ENCODE data around the gene AKR1E2.

Gene AKR1E2

DNA sequence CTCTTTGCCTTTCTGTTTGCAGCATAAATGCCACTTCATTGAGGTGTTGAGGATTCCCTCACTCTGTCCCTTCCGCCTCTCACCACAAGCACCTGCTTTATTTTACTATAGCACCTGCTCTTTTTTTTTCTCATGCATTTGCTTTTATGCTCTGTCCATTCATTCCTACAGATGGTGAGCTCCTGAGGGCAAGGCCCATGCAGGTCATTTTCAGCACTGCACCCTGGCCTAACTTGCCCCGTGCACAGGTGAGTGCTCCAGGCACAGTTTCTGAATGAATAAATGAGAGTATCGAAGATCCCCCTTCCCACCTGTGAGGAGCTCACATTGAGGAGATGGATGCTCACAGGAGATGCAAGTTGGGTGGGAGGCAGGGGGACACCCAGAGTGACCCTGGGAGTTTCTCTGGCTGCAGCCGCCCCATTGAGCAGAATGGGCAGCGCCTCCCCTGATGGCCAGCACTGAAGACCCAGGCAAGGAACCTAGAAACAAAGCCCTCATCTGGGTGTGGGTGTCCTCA lies 1.2 kb upstream of the AKR1E2 start:
- Mint-ChIP-seq H3K27me3 (ENCODE audit: low read depth) (peaks cover 50% of the 10 kb centered on the region), H3K9me3 (peaks cover 3% of the 10 kb centered on the region), H3K36me3 (ENCODE audit: low read depth) (peaks cover 2% of the 10 kb centered on the region), H3K4me3 (peak overlapping the region; percentile 41), H3K27ac (no peak overlapping the region), H3K4me1 (ENCODE audit: low read depth) (peaks cover 12% of the 10 kb centered on the region)
- DNase-seq (ENCODE audit: low spot score) = no peak

GRCh38 chr10:4825456-4825867 lies 545 bp upstream of the AKR1E2 start:
- no peak overlapping the region for H3K27ac Mint-ChIP-seq

DNA sequence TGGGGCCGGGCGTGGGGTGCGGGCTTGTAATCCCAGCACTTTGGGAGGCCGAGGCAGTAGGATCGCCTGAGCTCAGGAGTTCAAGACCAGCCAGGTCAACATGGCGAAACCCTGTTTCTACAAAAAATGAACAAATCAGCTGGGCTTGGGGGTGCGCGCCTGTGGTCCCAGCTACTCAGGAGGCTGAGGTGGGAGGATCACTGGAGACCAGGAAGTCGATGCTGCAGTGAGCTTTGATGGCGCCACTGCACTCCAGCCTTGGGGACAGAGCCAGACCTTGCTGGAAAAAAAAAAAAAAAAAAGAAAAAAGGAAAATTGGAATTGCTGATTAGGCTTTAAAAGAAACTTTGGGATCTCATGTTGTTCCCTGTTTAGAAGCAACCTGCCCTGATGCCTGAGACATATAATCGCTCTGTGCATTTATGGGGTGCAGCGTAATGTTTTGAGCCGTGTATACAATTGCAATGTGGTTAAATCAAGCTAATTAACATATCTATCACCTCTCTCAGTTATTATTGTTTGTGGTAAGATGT lies 851 bp downstream of the AKR1E2 start:
- H3K27ac Mint-ChIP-seq = peak overlapping the region; percentile 82
- peaks cover 12% of the 10 kb centered on the region for H3K4me1 Mint-ChIP-seq (ENCODE audit: low read depth)
- peaks cover 9% of the 10 kb centered on the region for H3K36me3 Mint-ChIP-seq (ENCODE audit: low read depth)
- peaks cover 3% of the 10 kb centered on the region for H3K9me3 Mint-ChIP-seq
- DNase-seq (ENCODE audit: low spot score) = no peak
- peaks cover 40% of the 10 kb centered on the region for H3K27me3 Mint-ChIP-seq (ENCODE audit: low read depth)
- peak overlapping the region; percentile 85 for H3K4me3 Mint-ChIP-seq

More at GRCh38 chr10:4825456-4825867, 545 bp upstream of the AKR1E2 start:
- no peak for DNase-seq (ENCODE audit: low spot score)
- peaks cover 12% of the 10 kb centered on the region for H3K4me1 Mint-ChIP-seq (ENCODE audit: low read depth)
- peaks cover 3% of the 10 kb centered on the region for H3K36me3 Mint-ChIP-seq (ENCODE audit: low read depth)
- H3K4me3 Mint-ChIP-seq = peak overlapping the region; percentile 85
- peaks cover 50% of the 10 kb centered on the region for H3K27me3 Mint-ChIP-seq (ENCODE audit: low read depth)
- peaks cover 3% of the 10 kb centered on the region for H3K9me3 Mint-ChIP-seq

DNA sequence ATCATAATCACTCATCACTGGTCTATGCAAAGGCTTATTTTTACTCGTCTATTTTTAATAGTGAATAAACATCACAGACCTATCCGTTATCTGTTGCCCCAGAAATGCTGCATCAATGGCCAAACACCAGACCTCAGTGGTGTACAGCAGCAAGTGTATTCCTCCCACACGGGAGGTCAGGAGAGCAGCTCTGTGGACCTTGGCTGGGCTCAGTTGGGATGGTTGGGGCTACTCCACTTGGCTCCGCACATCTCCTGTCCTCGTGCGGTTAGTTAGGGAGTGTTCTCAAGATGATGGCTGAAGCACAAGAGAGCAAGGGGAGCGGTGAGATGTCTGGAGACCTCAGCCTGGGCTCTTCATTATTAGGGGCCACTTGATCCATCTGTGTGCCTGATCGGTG lies 2.0 kb downstream of the AKR1E2 start:
- Mint-ChIP-seq H3K4me3 (no peak overlapping the region), H3K4me1 (ENCODE audit: low read depth) (peaks cover 12% of the 10 kb centered on the region), H3K27ac (no peak overlapping the region), H3K27me3 (ENCODE audit: low read depth) (peaks cover 32% of the 10 kb centered on the region), H3K9me3 (peaks cover 3% of the 10 kb centered on the region), H3K36me3 (ENCODE audit: low read depth) (peaks cover 9% of the 10 kb centered on the region)
- no peak for DNase-seq (ENCODE audit: low spot score)

- no peak for DNase-seq (ENCODE audit: low spot score)
- peaks cover 17% of the 10 kb centered on the region for H3K27me3 Mint-ChIP-seq (ENCODE audit: low read depth)
- H3K4me3 Mint-ChIP-seq = no peak overlapping the region
- H3K9me3 Mint-ChIP-seq = peaks cover 3% of the 10 kb centered on the region
- peaks cover 18% of the 10 kb centered on the region for H3K4me1 Mint-ChIP-seq (ENCODE audit: low read depth)
- H3K27ac Mint-ChIP-seq = no peak overlapping the region
- H3K36me3 Mint-ChIP-seq (ENCODE audit: low read depth) = peaks cover 18% of the 10 kb centered on the region
These were observed 4.5 kb downstream of the AKR1E2 start for GRCh38 chr10:4830551-4830950.

GRCh38 chr10:4831091-4831490 lies 5.1 kb downstream of the AKR1E2 start:
- H3K9me3 Mint-ChIP-seq = no peaks in the 10 kb centered on the region

GRCh38 chr10:4833286-4833685 lies 7.3 kb downstream of the AKR1E2 start:
- no peak for DNase-seq (ENCODE audit: low spot score)
- Mint-ChIP-seq H3K9me3 (no peaks in the 10 kb centered on the region), H3K27ac (no peak overlapping the region), H3K4me1 (ENCODE audit: low read depth) (peaks cover 12% of the 10 kb centered on the region), H3K27me3 (ENCODE audit: low read depth) (peaks cover 6% of the 10 kb centered on the region), H3K36me3 (ENCODE audit: low read depth) (peaks cover 22% of the 10 kb centered on the region), H3K4me3 (no peak overlapping the region)

More at GRCh38 chr10:4831091-4831490, 5.1 kb downstream of the AKR1E2 start:
- H3K36me3 Mint-ChIP-seq (ENCODE audit: low read depth) = peaks cover 18% of the 10 kb centered on the region
- peaks cover 19% of the 10 kb centered on the region for H3K4me1 Mint-ChIP-seq (ENCODE audit: low read depth)
- H3K27me3 Mint-ChIP-seq (ENCODE audit: low read depth) = peaks cover 14% of the 10 kb centered on the region
- no peak overlapping the region for H3K4me3 Mint-ChIP-seq
- DNase-seq (ENCODE audit: low spot score) = no peak
- H3K27ac Mint-ChIP-seq = no peak overlapping the region

- H3K36me3 Mint-ChIP-seq (ENCODE audit: low read depth) = peaks cover 22% of the 10 kb centered on the region
- H3K4me3 Mint-ChIP-seq = no peak overlapping the region
- H3K4me1 Mint-ChIP-seq (ENCODE audit: low read depth) = peaks cover 11% of the 10 kb centered on the region
- DNase-seq (ENCODE audit: low spot score) = no peak
- H3K9me3 Mint-ChIP-seq = no peaks in the 10 kb centered on the region
- H3K27ac Mint-ChIP-seq = peak overlapping the region; percentile 81
- H3K27me3 Mint-ChIP-seq (ENCODE audit: low read depth) = no peaks in the 10 kb centered on the region
These were observed 8.9 kb downstream of the AKR1E2 start for GRCh38 chr10:4834898-4835405.

DNA sequence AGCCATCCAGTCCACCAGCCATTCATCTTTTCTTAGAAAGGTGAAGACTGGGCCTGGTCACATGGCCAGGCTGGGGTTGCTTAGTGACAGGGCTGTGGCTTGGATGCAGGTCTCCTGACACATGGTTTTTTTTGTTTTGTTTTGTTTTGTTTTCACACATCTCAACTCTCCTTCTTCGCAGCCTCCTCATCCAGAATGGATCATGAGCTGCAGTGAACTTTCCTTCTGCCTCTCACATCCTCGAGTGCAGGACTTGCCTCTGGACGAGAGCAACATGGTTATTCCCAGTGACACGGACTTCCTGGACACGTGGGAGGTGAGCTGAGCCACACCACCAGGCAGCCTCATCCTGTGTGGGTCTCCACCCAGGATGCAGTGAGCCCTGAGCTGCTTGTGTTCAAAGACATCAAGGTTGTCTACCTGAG lies 9.5 kb downstream of the AKR1E2 start:
- no peaks in the 10 kb centered on the region for H3K9me3 Mint-ChIP-seq
- H3K27ac Mint-ChIP-seq = peak overlapping the region; percentile 81
- no peaks in the 10 kb centered on the region for H3K27me3 Mint-ChIP-seq (ENCODE audit: low read depth)
- H3K4me3 Mint-ChIP-seq = peak overlapping the region; percentile 7
- peaks cover 11% of the 10 kb centered on the region for H3K4me1 Mint-ChIP-seq (ENCODE audit: low read depth)
- peaks cover 20% of the 10 kb centered on the region for H3K36me3 Mint-ChIP-seq (ENCODE audit: low read depth)
- DNase-seq (ENCODE audit: low spot score) = no peak

DNA sequence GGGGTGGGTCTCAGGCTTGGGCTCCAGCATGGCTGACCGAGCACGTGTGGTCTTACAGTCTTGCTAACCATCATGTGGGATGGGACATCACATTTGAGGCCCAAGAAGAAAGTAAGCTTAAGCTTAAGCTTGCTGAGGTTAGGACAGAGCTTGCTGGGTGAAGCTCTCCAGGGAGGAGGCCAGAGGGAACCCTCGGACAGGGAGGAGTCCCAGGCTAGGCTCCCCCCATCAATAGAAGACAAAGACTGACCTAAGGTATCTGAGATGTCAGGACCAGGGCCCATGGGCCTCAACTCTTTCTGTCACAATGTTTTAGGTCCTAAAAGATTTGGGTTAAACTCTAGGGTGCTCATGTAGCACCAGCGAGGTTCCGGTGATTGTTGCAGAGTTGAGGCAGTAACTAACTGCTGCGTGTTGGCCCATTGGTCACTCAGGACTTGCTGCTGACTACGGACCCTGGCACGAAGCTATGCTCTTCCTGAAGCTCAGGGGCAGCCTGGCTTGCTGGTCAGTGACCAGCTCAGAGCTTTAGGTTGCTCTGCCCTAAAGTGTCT lies 10.5 kb downstream of the AKR1E2 start:
- Mint-ChIP-seq H3K27ac (peak overlapping the region; percentile 39), H3K27me3 (ENCODE audit: low read depth) (no peaks in the 10 kb centered on the region), H3K4me1 (ENCODE audit: low read depth) (peaks cover 11% of the 10 kb centered on the region), H3K9me3 (no peaks in the 10 kb centered on the region), H3K4me3 (no peak overlapping the region), H3K36me3 (ENCODE audit: low read depth) (peaks cover 15% of the 10 kb centered on the region)
- DNase-seq (ENCODE audit: low spot score) = no peak

GRCh38 chr10:4837551-4837950 lies 11.5 kb downstream of the AKR1E2 start:
- no peak overlapping the region for H3K27ac Mint-ChIP-seq
- peaks cover 11% of the 10 kb centered on the region for H3K4me1 Mint-ChIP-seq (ENCODE audit: low read depth)
- H3K27me3 Mint-ChIP-seq (ENCODE audit: low read depth) = no peaks in the 10 kb centered on the region
- H3K9me3 Mint-ChIP-seq = no peaks in the 10 kb centered on the region
- DNase-seq (ENCODE audit: low spot score) = no peak
- H3K4me3 Mint-ChIP-seq = no peak overlapping the region
- peaks cover 14% of the 10 kb centered on the region for H3K36me3 Mint-ChIP-seq (ENCODE audit: low read depth)

DNA sequence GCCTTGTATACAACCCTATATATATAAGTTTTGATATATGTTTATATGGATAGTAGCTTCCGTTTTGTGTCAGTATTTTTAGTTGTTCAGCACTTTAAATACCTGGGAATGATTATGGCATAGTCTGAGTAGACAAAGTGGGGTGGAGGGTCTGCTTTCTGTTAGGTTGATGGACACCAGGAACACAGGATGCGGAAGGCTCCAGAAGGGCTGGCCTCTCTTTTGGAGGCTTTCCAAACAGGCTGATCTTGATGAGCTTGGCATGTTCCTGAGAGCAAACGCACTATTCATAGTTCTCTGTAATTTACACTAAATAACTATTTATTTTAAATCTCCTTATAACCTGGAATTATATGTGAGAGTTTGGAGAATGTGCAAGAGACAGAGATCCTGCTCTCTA lies 12.7 kb downstream of the AKR1E2 start:
- DNase-seq (ENCODE audit: low spot score) = no peak
- Mint-ChIP-seq H3K4me3 (no peak overlapping the region), H3K36me3 (ENCODE audit: low read depth) (peaks cover 9% of the 10 kb centered on the region), H3K27me3 (ENCODE audit: low read depth) (no peaks in the 10 kb centered on the region), H3K9me3 (no peaks in the 10 kb centered on the region), H3K27ac (no peak overlapping the region), H3K4me1 (ENCODE audit: low read depth) (peaks cover 11% of the 10 kb centered on the region)

DNA sequence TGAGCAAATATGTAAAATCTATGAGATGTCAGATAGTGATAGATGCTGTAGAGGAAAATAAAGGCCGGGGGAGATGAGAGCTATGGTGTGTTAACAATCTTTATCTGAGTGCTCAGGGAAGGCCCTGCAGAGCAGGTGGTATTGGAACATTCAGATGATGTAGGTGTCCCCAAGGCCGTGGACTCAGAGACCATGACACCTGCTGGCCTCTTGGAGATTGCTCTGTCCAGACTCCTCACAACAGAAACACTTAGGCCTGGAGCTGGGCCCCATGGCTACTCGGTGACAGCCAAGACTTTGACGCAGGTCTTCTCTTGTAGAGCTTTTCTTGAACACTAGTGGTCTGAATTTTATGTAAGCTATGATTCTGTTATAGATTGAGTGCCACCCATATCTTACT lies 13.3 kb downstream of the AKR1E2 start:
- Mint-ChIP-seq H3K27ac (no peak overlapping the region), H3K4me3 (no peak overlapping the region), H3K4me1 (ENCODE audit: low read depth) (peaks cover 11% of the 10 kb centered on the region), H3K27me3 (ENCODE audit: low read depth) (no peaks in the 10 kb centered on the region), H3K9me3 (no peaks in the 10 kb centered on the region), H3K36me3 (ENCODE audit: low read depth) (peaks cover 11% of the 10 kb centered on the region)
- no peak for DNase-seq (ENCODE audit: low spot score)

DNA sequence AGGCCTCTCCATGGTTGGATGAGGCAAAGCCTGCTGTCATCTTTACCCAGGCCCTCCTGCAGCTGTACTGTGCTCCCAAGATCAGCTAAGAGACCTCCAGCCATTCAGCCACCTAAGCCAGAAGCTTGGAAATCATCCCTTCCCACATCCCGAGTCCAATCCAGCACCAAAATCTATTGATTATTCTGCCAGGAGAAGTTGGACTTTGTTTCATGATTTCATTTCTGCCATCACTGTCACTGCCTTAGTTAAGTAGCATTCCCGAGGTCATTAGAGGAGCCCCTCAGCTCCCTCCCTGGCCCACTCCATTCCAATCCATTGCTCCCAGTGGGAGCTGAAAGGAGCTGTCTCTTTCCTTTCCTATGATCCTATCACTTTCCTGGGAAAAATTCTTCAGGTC lies 14.1 kb downstream of the AKR1E2 start:
- Mint-ChIP-seq H3K36me3 (ENCODE audit: low read depth) (peaks cover 9% of the 10 kb centered on the region), H3K9me3 (no peaks in the 10 kb centered on the region), H3K27ac (no peak overlapping the region), H3K27me3 (ENCODE audit: low read depth) (no peaks in the 10 kb centered on the region), H3K4me3 (no peak overlapping the region), H3K4me1 (ENCODE audit: low read depth) (peaks cover 9% of the 10 kb centered on the region)
- no peak for DNase-seq (ENCODE audit: low spot score)

All from T-helper 2 cell treated with Interferon-gamma antibody and Interleukin-4, amounts not matched to agents 5 μg/mL and 100 μg/mL, for 36 hours (primary cell).